ENCODE results near the gene ATP8B4. TPM values are rescaled to one million over a fixed set of nuclear protein-coding genes. Genes with fewer than 3 reads are reported as not detected.

The ATP8B4 gene
- polyA plus RNA-seq, 1 donor = 4.4 TPM

GRCh38 chr15:50124631-50125030 lies 5.6 kb upstream of the ATP8B4 start:
- no peak overlapping the region for H3K27ac ChIP-seq (ENCODE audit: low read length)
- no peak for DNase-seq
- peaks cover 3% of the 10 kb centered on the region for H3K9me3 ChIP-seq (ENCODE audit: control insufficient read depth, low read depth, low read length)
- no peaks in the 10 kb centered on the region for H3K27me3 ChIP-seq (ENCODE audit: control insufficient read depth, insufficient read depth, low read length)
- H3K4me3 ChIP-seq (ENCODE audit: low read length) = no peak overlapping the region
- H3K4me1 ChIP-seq (ENCODE audit: control insufficient read depth, insufficient read depth, low read length) = no peaks in the 10 kb centered on the region
- H3K36me3 ChIP-seq (ENCODE audit: control insufficient read depth, insufficient read depth, low read length) = no peaks in the 10 kb centered on the region

- WGBS (ENCODE audit: insufficient coverage, low lambda C conversion rate) = 85% methylated on average over 2 of the region's 4 CpGs
- Histone ChIP-seq H3K27me3 (ENCODE audit: control insufficient read depth, insufficient read depth, low read length) (no peaks in the 10 kb centered on the region), H3K27ac (ENCODE audit: low read length) (no peak overlapping the region), H3K4me3 (ENCODE audit: low read length) (no peak overlapping the region), H3K4me1 (ENCODE audit: control insufficient read depth, insufficient read depth, low read length) (no peaks in the 10 kb centered on the region), H3K9me3 (ENCODE audit: control insufficient read depth, low read depth, low read length) (peaks cover 3% of the 10 kb centered on the region), H3K36me3 (ENCODE audit: control insufficient read depth, insufficient read depth, low read length) (no peaks in the 10 kb centered on the region)
- DNase-seq = no peak
Measured at GRCh38 chr15:50123861-50124557, 5.0 kb upstream of the ATP8B4 start.

GRCh38 chr15:50120729-50121128 lies 1.7 kb upstream of the ATP8B4 start:
- Histone ChIP-seq H3K4me3 (ENCODE audit: low read length) (no peak overlapping the region), H3K27ac (ENCODE audit: low read length) (no peak overlapping the region), H3K27me3 (ENCODE audit: control insufficient read depth, insufficient read depth, low read length) (no peaks in the 10 kb centered on the region), H3K9me3 (ENCODE audit: control insufficient read depth, low read depth, low read length) (peaks cover 3% of the 10 kb centered on the region), H3K36me3 (ENCODE audit: control insufficient read depth, insufficient read depth, low read length) (no peaks in the 10 kb centered on the region), H3K4me1 (ENCODE audit: control insufficient read depth, insufficient read depth, low read length) (no peaks in the 10 kb centered on the region)
- DNase-seq = no peak

DNA sequence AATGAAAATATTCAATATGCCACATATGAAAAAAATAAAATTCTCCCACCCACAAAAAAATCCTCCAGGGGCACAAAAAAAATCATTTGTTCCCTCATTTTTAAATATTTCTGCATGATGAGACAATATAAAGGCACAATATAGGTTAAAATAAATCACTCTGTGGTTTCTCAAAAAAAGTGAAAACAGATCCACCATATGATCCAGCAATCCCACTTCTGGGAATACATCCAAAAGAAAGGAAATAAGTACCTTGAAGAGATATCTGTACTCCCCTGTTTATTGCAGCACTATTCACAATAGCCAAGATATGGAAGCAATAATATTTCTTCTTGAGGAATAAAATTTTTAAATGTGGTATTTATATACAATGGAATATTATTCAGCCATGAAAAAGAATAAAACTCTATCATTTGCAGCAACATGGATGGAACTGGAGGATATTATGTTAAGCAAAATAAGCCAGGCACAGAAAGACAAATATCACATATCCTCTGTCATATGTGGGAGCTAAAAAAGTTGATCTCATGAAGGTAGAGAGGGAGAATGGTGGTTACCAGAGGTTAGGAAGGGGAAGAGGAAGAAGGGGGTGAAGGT lies 1.5 kb downstream of the ATP8B4 start:
- no peaks in the 10 kb centered on the region for H3K4me1 ChIP-seq (ENCODE audit: control insufficient read depth, insufficient read depth, low read length)
- no peaks in the 10 kb centered on the region for H3K36me3 ChIP-seq (ENCODE audit: control insufficient read depth, insufficient read depth, low read length)
- no peaks in the 10 kb centered on the region for H3K27me3 ChIP-seq (ENCODE audit: control insufficient read depth, insufficient read depth, low read length)
- no peak for DNase-seq
- H3K9me3 ChIP-seq (ENCODE audit: control insufficient read depth, low read depth, low read length) = no peaks in the 10 kb centered on the region
- H3K27ac ChIP-seq (ENCODE audit: low read length) = no peak overlapping the region
- H3K4me3 ChIP-seq (ENCODE audit: low read length) = no peak overlapping the region

DNA sequence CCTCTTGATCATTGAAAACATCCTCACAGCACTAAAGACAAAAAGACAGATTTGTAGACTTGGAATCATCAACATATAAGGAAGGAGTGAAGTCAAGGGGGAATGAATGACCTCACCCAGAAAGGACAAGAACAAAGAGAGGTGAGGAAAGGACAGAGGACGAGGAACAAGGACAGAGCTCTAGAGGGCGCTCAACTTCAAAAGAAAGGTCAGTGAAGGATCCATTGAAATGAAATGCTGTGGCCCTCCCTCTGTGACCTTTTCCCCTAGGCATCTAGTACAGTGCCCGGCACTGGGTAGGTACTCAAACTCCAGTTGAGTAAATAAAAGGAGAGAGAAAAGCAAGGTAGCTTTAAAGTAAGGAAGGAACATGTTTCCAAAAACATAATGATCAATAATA lies 2.6 kb downstream of the ATP8B4 start:
- DNase-seq = no peak
- no peak overlapping the region for H3K27ac ChIP-seq (ENCODE audit: low read length)
- H3K9me3 ChIP-seq (ENCODE audit: control insufficient read depth, low read depth, low read length) = no peaks in the 10 kb centered on the region
- no peak overlapping the region for H3K4me3 ChIP-seq (ENCODE audit: low read length)
- no peaks in the 10 kb centered on the region for H3K27me3 ChIP-seq (ENCODE audit: control insufficient read depth, insufficient read depth, low read length)
- H3K4me1 ChIP-seq (ENCODE audit: control insufficient read depth, insufficient read depth, low read length) = no peaks in the 10 kb centered on the region
- WGBS (ENCODE audit: insufficient coverage, low lambda C conversion rate) = 50% methylated on average over 1 of the region's 3 CpGs
- H3K36me3 ChIP-seq (ENCODE audit: control insufficient read depth, insufficient read depth, low read length) = no peaks in the 10 kb centered on the region

DNA sequence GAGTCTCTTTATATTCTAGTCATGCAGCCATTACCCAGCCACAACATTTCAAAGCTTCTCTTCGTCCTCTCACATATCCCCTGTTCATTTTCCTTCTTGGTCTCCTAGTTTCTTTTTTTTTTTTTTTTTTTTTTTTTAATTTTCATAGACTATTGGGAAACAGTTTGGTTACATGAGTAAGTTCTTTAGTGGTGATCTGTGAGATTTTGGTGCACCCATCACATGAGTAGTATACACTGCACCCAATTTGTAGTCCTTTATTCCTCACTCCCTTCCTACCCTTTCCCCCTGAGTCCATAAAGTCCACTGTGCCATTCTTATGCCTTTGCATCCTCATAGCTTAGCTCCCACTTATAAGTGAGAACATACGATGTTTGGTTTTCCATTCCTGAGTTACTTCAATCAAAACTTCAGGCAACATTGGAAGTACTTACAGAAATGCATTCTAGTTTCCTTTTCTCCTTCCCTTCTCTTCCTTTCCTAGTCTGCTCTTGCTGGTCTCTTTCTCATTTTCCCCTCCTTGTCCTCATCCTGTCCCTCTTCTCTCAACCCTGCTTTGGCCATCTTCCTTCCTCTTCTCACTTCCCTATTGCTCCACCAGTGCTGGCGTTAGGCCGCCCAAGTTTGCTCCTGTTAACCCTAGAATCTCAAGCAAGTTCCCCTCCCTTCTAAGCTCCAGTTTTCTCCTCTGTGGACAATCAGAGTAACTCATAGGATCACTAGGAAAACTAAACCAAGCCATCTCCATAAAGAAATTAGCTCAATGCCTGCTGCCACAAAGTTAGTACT lies 4.8 kb downstream of the ATP8B4 start:
- no peaks in the 10 kb centered on the region for H3K9me3 ChIP-seq (ENCODE audit: control insufficient read depth, low read depth, low read length)
- no peak overlapping the region for H3K4me3 ChIP-seq (ENCODE audit: low read length)
- no peaks in the 10 kb centered on the region for H3K4me1 ChIP-seq (ENCODE audit: control insufficient read depth, insufficient read depth, low read length)
- WGBS (ENCODE audit: insufficient coverage, low lambda C conversion rate) = 75% methylated on average over 3 of the region's 4 CpGs
- no peak for DNase-seq
- H3K27me3 ChIP-seq (ENCODE audit: control insufficient read depth, insufficient read depth, low read length) = no peaks in the 10 kb centered on the region
- no peaks in the 10 kb centered on the region for H3K36me3 ChIP-seq (ENCODE audit: control insufficient read depth, insufficient read depth, low read length)
- no peak overlapping the region for H3K27ac ChIP-seq (ENCODE audit: low read length)

DNA sequence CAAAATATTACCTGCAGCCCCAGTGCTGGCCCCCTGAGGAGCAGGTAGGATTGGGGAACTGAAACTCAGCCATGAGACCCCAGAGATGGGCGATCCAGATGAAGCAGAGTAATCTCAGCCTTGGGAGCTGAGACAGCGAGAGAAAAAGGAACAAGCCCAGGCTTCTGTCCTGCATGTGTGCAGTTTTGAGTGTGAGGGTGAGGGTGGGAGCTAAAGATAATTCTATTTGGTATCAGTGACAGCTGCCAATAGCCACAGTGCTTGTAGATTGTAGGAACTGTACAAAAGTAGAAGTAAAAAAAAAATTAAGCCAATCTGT lies 5.9 kb downstream of the ATP8B4 start:
- no peaks in the 10 kb centered on the region for H3K36me3 ChIP-seq (ENCODE audit: control insufficient read depth, insufficient read depth, low read length)
- H3K27ac ChIP-seq (ENCODE audit: low read length) = no peak overlapping the region
- 90% methylated on average over 2 of the region's 2 CpGs for WGBS (ENCODE audit: insufficient coverage, low lambda C conversion rate)
- DNase-seq = no peak
- H3K4me1 ChIP-seq (ENCODE audit: control insufficient read depth, insufficient read depth, low read length) = no peaks in the 10 kb centered on the region
- no peaks in the 10 kb centered on the region for H3K9me3 ChIP-seq (ENCODE audit: control insufficient read depth, low read depth, low read length)
- no peak overlapping the region for H3K4me3 ChIP-seq (ENCODE audit: low read length)
- H3K27me3 ChIP-seq (ENCODE audit: control insufficient read depth, insufficient read depth, low read length) = no peaks in the 10 kb centered on the region

DNA sequence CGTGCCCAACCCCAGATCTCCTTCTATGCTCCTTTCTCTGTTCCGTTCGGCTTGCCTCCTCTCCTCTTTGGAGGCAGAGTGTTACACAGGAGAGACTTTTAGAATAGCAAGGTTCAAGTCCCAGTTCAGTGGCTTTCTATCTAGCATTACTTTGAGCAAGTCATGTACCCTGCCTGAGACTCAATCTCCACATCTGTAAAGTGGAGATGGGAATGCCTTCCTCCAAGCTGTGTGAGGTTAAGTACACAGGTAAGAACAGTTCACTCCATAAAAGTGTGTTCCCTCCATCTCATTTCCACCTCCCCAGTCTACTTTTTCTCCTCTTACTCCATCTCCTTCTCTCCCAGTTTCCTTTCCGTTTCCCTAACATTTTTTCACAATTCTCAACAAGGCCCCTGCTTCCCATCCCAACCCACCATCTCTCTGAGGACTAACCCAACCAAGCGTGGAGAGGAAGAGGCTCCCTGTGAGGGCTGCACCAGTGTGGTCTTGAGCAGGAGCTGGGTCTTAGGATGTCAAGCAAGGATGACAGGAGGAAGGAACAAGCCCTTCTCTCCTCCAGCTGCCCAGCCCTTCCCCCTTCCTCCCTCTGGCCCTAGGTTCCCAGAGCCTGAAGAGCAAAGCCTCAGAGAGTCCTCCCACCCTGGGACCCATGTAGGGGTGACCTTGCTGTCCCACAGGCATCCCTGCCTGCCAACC lies 6.4 kb downstream of the ATP8B4 start:
- Histone ChIP-seq H3K36me3 (ENCODE audit: control insufficient read depth, insufficient read depth, low read length) (no peaks in the 10 kb centered on the region), H3K9me3 (ENCODE audit: control insufficient read depth, low read depth, low read length) (no peaks in the 10 kb centered on the region), H3K27me3 (ENCODE audit: control insufficient read depth, insufficient read depth, low read length) (no peaks in the 10 kb centered on the region), H3K4me3 (ENCODE audit: low read length) (no peak overlapping the region), H3K27ac (ENCODE audit: low read length) (no peak overlapping the region), H3K4me1 (ENCODE audit: control insufficient read depth, insufficient read depth, low read length) (no peaks in the 10 kb centered on the region)
- DNase-seq = no peak
- 100% methylated on average over 1 of the region's 5 CpGs for WGBS (ENCODE audit: insufficient coverage, low lambda C conversion rate)

DNA sequence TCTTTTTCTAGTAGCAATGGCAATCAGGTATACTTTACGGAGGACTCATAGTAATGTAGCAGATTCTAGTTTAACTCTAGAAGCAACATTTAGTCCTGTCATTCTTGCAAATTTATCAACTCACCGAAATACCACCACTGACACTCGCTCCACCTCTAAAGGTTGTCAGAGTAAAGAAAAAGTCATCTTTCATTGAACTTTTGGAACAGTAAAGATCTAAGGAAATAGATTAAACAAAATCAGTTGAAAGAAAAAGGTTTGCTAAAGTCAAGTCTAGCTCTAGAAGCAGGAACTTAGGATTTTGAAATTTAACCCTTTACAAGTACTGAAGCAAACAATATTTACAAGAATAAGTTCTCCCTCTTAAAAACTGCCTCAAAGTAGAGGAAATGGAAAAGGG lies 8.7 kb downstream of the ATP8B4 start:
- no peaks in the 10 kb centered on the region for H3K4me1 ChIP-seq (ENCODE audit: control insufficient read depth, insufficient read depth, low read length)
- H3K27me3 ChIP-seq (ENCODE audit: control insufficient read depth, insufficient read depth, low read length) = no peaks in the 10 kb centered on the region
- DNase-seq = no peak
- 73% methylated on average over 2 of the region's 3 CpGs for WGBS (ENCODE audit: insufficient coverage, low lambda C conversion rate)
- no peak overlapping the region for H3K4me3 ChIP-seq (ENCODE audit: low read length)
- no peak overlapping the region for H3K27ac ChIP-seq (ENCODE audit: low read length)
- H3K9me3 ChIP-seq (ENCODE audit: control insufficient read depth, low read depth, low read length) = no peaks in the 10 kb centered on the region
- H3K36me3 ChIP-seq (ENCODE audit: control insufficient read depth, insufficient read depth, low read length) = no peaks in the 10 kb centered on the region

GRCh38 chr15:50109076-50109987 lies 9.7 kb downstream of the ATP8B4 start:
- Histone ChIP-seq H3K9me3 (ENCODE audit: control insufficient read depth, low read depth, low read length) (no peaks in the 10 kb centered on the region), H3K27me3 (ENCODE audit: control insufficient read depth, insufficient read depth, low read length) (no peaks in the 10 kb centered on the region), H3K4me1 (ENCODE audit: control insufficient read depth, insufficient read depth, low read length) (no peaks in the 10 kb centered on the region), H3K27ac (ENCODE audit: low read length) (no peak overlapping the region), H3K36me3 (ENCODE audit: control insufficient read depth, insufficient read depth, low read length) (no peaks in the 10 kb centered on the region), H3K4me3 (ENCODE audit: low read length) (no peak overlapping the region)
- WGBS (ENCODE audit: insufficient coverage, low lambda C conversion rate) = no CpG with 5 or more reads among the region's 3 CpGs
- DNase-seq = no peak

Data from large intestine (tissue), 3 donors.